Bronchial epithelial cell (primary cell): Measurements from ENCODE around the gene TRAM2. TPM values are rescaled to one million over a fixed set of nuclear protein-coding genes. Genes with fewer than 3 reads are reported as not detected.
A peak's percentile ranks its signal among the peaks of the same experiment; 100 is the strongest.

Experiments used
- DNase-seq: peaks from one replicate; pipeline ENCODE4 v3.0.0-alpha.2; 2010; ENCODE audit warnings: low read depth
- FAIRE-seq: peaks from 2 replicates; lab custom pipeline; 2011; peaks lifted over from hg19 to GRCh38; lab: Jason Lieb, UNC
- H3K27me3 ChIP-seq: 2 replicates; pipeline ENCODE4 v1.5.1; 2011; ENCODE audit warnings: low read length; ENCODE audit not compliant: control insufficient read depth, insufficient read depth
- H3K36me3 ChIP-seq: 2 replicates; pipeline ENCODE4 v1.5.1; 2011; ENCODE audit warnings: low read length; ENCODE audit not compliant: control insufficient read depth, insufficient read depth
- H3K4me3 ChIP-seq: 2 replicates; pipeline ENCODE4 v1.5.1; 2011; ENCODE audit warnings: mild to moderate bottlenecking, low read depth, low read length, control low read depth
- CTCF ChIP-seq: IDR thresholded peaks from 2 replicates; pipeline ENCODE4 v1.5.1; 2011; ENCODE audit warnings: mild to moderate bottlenecking, moderate library complexity, low read length, control low read depth, inconsistent platforms; ENCODE audit not compliant: insufficient read depth, severe bottlenecking
- total RNA-seq: library from RNA; depleted of rRNA; stranded (reverse); fragments of >200 nt; gene quantifications from 2 replicates; pipeline ENCODE4 v1.2.1, GENCODE V29; 2014

TRAM2 gene
- total RNA-seq, 1 donor from 2014 or later, result 4.2 TPM

- H3K36me3 ChIP-seq, result no peaks in the 10 kb centered on the region
- H3K27me3 ChIP-seq, result no peaks in the 10 kb centered on the region
- TF ChIP-seq CTCF, result no peak
- no peak overlapping the region for H3K4me3 ChIP-seq
- no peak for DNase-seq
- FAIRE-seq, result no peak
Observed at GRCh38 chr6:52591832-52592231, 15.0 kb upstream of the TRAM2 start.

GRCh38 chr6:52590152-52590891 is 13.5 kb upstream of the TRAM2 start:
- DNase-seq (peak; percentile 44), FAIRE-seq (no peak)
- Histone ChIP-seq H3K36me3 (no peaks in the 10 kb centered on the region), H3K27me3 (no peaks in the 10 kb centered on the region), H3K4me3 (no peak overlapping the region)
- TF ChIP-seq CTCF, result no peak

GRCh38 chr6:52588710-52589091 is 11.8 kb upstream of the TRAM2 start:
- DNase-seq (no peak), FAIRE-seq (no peak)
- no peaks in the 10 kb centered on the region for H3K27me3 ChIP-seq
- no peak overlapping the region for H3K4me3 ChIP-seq
- no peak for TF ChIP-seq CTCF
- no peaks in the 10 kb centered on the region for H3K36me3 ChIP-seq

GRCh38 chr6:52588087-52588709 is 11.3 kb upstream of the TRAM2 start:
- Histone ChIP-seq H3K27me3 (no peaks in the 10 kb centered on the region), H3K36me3 (no peaks in the 10 kb centered on the region), H3K4me3 (no peak overlapping the region)
- no peak for DNase-seq
- TF ChIP-seq CTCF, result no peak
- no peak for FAIRE-seq

- no peak for DNase-seq
- no peak for TF ChIP-seq CTCF
- no peak for FAIRE-seq
- Histone ChIP-seq H3K4me3 (no peak overlapping the region), H3K36me3 (no peaks in the 10 kb centered on the region), H3K27me3 (no peaks in the 10 kb centered on the region)
Observed at GRCh38 chr6:52587001-52587400, 10.1 kb upstream of the TRAM2 start.

GRCh38 chr6:52584203-52584602 is 7.3 kb upstream of the TRAM2 start:
- DNase-seq (no peak), FAIRE-seq (no peak)
- TF ChIP-seq CTCF, result no peak
- Histone ChIP-seq H3K4me3 (no peak overlapping the region), H3K36me3 (no peaks in the 10 kb centered on the region), H3K27me3 (no peaks in the 10 kb centered on the region)
